ENCODE data around the gene FAM171A1.
"Not testable (repeated sequence)": the region's sequence is repeated elsewhere in the genome, so short reads cannot be mapped to it uniquely, and the experiment has no call there.

The FAM171A1 gene

DNA sequence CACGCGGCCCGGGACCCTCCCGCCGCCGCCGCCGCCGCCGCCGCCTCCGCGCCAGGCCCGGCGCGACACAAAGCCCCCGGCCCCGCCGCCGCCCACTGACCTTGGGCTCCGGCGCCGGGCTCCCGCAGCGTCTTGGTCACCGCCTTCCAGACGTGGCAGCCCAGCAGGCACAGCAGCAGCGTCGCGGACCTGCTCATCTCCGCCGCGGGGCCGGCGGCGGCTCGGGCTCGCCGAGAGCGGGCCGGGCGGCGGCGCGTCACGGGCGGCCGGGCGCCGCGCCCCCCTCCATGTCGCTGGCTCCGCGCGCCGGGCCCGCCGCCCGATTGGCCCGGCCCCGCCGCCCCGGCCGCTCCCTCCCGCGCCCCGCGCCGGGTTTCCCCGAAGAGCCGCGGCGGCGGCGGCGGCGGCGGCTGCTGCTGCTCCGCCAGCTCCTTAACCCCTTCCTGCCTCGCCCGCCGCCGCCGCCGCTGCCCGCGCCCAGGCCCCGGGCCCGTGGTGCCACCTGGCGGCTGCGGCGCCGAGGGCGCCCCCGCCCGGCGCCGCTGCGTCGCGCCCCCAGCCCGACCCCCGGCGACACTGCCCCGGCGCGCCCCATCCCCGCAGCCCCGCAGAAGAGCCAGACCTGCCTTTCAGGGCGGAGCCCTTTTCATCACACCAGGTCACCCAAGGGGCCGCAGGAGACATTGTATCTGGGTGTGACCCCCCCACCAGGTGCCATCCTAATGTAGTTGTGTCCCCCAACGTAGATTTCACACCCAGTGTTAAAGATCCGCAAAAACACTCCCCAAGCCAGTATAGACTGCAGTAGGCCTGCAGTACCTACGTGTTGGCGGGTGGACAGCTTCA is at the start of gene FAM171A1:
TSS of gene FAM171A1 (minus strand) at position 434 of the 846 bp plus-strand sequence. CDS start at position 197, 237 bp downstream.
- Histone ChIP-seq H3K9me3 (ENCODE audit: control insufficient read depth, low read length) (no peaks in the 10 kb centered on the region), H3K36me3 (ENCODE audit: control insufficient read depth, insufficient read depth, low read length, severe bottlenecking) (no peaks in the 10 kb centered on the region), H3K9ac (ENCODE audit: low read length) (peak within 1 kb of the TSS; percentile 88), H3K4me3 (ENCODE audit: low read length) (peak within 1 kb of the TSS; percentile 84), H3K27me3 (replicated peaks; ENCODE audit: control insufficient read depth, insufficient read depth, low read length) (no peaks in the 10 kb centered on the region), H3K4me1 (ENCODE audit: control insufficient read depth, insufficient read depth, low read length) (peaks cover 18% of the 10 kb centered on the region)
- peak; percentile 85 for DNase-seq (ENCODE audit: low read depth)

DNA sequence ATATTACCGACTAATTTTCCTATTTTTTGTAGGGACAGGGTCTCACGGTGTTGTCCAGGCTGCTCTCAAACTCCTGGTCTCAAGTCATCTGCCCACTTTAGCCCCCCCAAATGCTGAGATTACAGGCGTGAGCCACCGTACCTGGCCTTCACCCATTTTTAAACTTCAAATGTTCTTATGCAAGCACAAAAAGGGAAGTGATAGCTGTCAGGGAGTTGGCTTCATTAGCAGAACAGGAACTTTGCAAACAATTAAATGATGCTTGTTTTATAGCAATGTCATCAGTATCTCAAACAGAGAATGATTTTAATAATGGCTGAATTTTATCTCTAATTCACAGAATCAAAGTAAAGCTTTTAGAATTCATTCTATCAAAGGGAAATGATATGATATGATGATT is 49.8 kb upstream of the FAM171A1 start:
- H3K9me3 ChIP-seq (ENCODE audit: control insufficient read depth, low read length): peaks cover 8% of the 10 kb centered on the region
- no peak overlapping the region for H3K4me3 ChIP-seq (ENCODE audit: low read length)
- H3K27me3 ChIP-seq (replicated peaks; ENCODE audit: control insufficient read depth, insufficient read depth, low read length): no peaks in the 10 kb centered on the region
- H3K36me3 ChIP-seq (ENCODE audit: control insufficient read depth, insufficient read depth, low read length, severe bottlenecking): no peaks in the 10 kb centered on the region
- no peak for DNase-seq (ENCODE audit: low read depth)
- H3K4me1 ChIP-seq (ENCODE audit: control insufficient read depth, insufficient read depth, low read length): no peaks in the 10 kb centered on the region
- H3K9ac ChIP-seq (ENCODE audit: low read length): no peak overlapping the region

DNA sequence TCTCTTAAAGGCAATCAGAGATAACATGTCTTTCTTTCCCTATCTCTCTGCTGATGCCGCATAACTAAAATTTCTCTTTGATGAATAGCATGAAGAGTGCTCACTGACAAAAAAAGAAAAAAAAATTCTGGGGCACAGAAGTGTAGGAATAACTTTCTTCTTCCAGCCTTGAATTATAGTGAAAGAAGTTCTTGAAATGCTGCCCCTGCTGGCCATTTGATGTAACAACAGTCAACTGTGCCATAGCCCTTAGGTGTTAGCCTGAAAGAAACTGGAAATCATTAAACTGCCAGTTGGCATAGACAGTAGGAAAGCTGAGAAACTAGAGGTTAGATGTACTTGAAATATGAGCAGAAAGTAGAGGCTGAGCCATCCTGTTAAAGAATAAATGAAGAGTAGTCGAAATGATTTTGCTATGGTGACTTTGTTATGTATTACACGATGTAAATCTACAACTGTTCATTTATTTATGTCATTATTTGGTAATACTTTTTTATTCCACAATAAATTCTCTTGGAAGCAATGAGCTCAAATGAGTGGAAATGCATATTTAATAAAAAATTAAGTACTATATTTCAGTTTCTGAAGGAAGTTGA is 48.3 kb upstream of the FAM171A1 start:
- peak; percentile 81 for DNase-seq (ENCODE audit: low read depth)

DNA sequence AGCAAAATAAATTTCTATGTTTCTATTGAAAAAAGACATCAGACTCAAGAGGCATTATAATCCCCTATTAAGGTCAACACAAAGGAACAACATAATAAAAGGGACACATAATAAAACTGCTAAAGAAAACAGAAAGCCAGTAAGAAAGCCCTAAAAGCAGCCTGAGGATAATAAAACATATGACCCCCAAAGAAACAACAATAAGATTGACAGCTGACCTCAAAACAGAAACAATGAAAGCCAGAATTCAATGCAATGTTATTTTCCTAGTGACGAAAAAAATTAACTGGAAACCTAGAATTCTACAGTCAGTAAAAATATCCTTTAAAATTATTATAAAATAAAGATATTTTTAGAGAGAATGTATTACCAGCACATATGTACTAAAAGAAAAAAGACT is 44.9 kb upstream of the FAM171A1 start:
- H3K9me3 ChIP-seq (ENCODE audit: control insufficient read depth, low read length): peaks cover 14% of the 10 kb centered on the region
- no peaks in the 10 kb centered on the region for H3K36me3 ChIP-seq (ENCODE audit: control insufficient read depth, insufficient read depth, low read length, severe bottlenecking)
- no peak for DNase-seq (ENCODE audit: low read depth)
- H3K9ac ChIP-seq (ENCODE audit: low read length): no peak overlapping the region
- H3K4me3 ChIP-seq (ENCODE audit: low read length): no peak overlapping the region
- no peaks in the 10 kb centered on the region for H3K27me3 ChIP-seq (replicated peaks; ENCODE audit: control insufficient read depth, insufficient read depth, low read length)
- H3K4me1 ChIP-seq (ENCODE audit: control insufficient read depth, insufficient read depth, low read length): no peaks in the 10 kb centered on the region

More for the DNA sequence above, 48.3 kb upstream of the FAM171A1 start:
- peaks cover 14% of the 10 kb centered on the region for H3K9me3 ChIP-seq (ENCODE audit: control insufficient read depth, low read length)
- no peaks in the 10 kb centered on the region for H3K36me3 ChIP-seq (ENCODE audit: control insufficient read depth, insufficient read depth, low read length, severe bottlenecking)
- H3K27me3 ChIP-seq (replicated peaks; ENCODE audit: control insufficient read depth, insufficient read depth, low read length): no peaks in the 10 kb centered on the region
- no peak overlapping the region for H3K4me3 ChIP-seq (ENCODE audit: low read length)
- H3K9ac ChIP-seq (ENCODE audit: low read length): no peak overlapping the region
- H3K4me1 ChIP-seq (ENCODE audit: control insufficient read depth, insufficient read depth, low read length): no peaks in the 10 kb centered on the region

- Histone ChIP-seq H3K27me3 (replicated peaks; ENCODE audit: control insufficient read depth, insufficient read depth, low read length) (peaks cover 7% of the 10 kb centered on the region), H3K9me3 (ENCODE audit: control insufficient read depth, low read length) (peaks cover 7% of the 10 kb centered on the region), H3K36me3 (ENCODE audit: control insufficient read depth, insufficient read depth, low read length, severe bottlenecking) (no peaks in the 10 kb centered on the region), H3K4me3 (ENCODE audit: low read length) (no peak overlapping the region), H3K4me1 (ENCODE audit: control insufficient read depth, insufficient read depth, low read length) (no peaks in the 10 kb centered on the region), H3K9ac (ENCODE audit: low read length) (no peak overlapping the region)
- no peak for DNase-seq (ENCODE audit: low read depth)
Observed at GRCh38 chr10:15411010-15411409, 39.9 kb upstream of the FAM171A1 start.

- H3K9ac ChIP-seq (ENCODE audit: low read length); DNase-seq (ENCODE audit: low read depth); H3K4me3 ChIP-seq (ENCODE audit: low read length); H3K27me3 ChIP-seq (replicated peaks; ENCODE audit: control insufficient read depth, insufficient read depth, low read length); H3K36me3 ChIP-seq (ENCODE audit: control insufficient read depth, insufficient read depth, low read length, severe bottlenecking); H3K9me3 ChIP-seq (ENCODE audit: control insufficient read depth, low read length); H3K4me1 ChIP-seq (ENCODE audit: control insufficient read depth, insufficient read depth, low read length): not testable (repeated sequence)
Observed at GRCh38 chr10:15409350-15409749, 38.3 kb upstream of the FAM171A1 start.

DNA sequence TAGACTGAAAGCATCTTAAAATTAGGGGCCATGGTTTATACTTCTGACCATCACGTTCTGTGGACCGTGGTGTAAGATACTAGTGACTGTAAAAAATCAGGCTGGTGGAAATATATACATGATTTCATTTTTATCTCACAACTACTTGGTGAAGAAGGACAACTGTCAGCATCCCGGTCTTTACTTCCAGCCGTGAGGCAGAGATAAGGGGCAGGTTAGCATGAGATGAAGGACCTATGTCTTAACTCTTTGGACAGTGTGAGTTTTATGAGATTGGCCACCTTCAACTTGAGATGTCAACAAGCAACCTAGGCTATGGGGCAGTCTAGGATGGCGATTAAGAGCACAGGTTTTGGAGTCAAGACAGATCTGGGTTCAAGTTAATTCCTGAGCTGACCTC is 37.5 kb upstream of the FAM171A1 start:
- H3K36me3 ChIP-seq (ENCODE audit: control insufficient read depth, insufficient read depth, low read length, severe bottlenecking): no peaks in the 10 kb centered on the region
- H3K4me3 ChIP-seq (ENCODE audit: low read length): no peak overlapping the region
- peaks cover 13% of the 10 kb centered on the region for H3K9me3 ChIP-seq (ENCODE audit: control insufficient read depth, low read length)
- DNase-seq (ENCODE audit: low read depth): no peak
- peaks cover 7% of the 10 kb centered on the region for H3K27me3 ChIP-seq (replicated peaks; ENCODE audit: control insufficient read depth, insufficient read depth, low read length)
- no peak overlapping the region for H3K9ac ChIP-seq (ENCODE audit: low read length)
- H3K4me1 ChIP-seq (ENCODE audit: control insufficient read depth, insufficient read depth, low read length): no peaks in the 10 kb centered on the region

DNA sequence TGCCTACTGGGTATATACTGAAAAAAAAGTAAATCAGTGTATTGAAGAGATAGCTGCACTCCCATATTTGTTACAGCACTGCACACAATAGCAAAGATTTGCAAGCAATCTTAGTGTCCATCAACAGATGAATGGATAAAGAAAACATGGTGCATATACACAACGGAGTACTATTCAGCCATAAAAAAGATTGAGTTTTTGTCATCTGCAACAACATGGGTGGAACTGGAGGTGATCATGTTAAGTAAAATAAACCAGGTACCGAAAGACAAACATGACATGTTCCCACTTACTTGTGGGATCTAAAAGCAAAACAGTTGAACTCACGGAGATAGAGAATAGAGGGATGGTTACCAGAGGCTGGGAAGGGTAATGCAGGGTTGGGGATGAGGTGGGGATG is 34.2 kb upstream of the FAM171A1 start:
- DNase-seq (ENCODE audit: low read depth): no peak

GRCh38 chr10:15401382-15401781 is 30.3 kb upstream of the FAM171A1 start:
- Histone ChIP-seq H3K9me3 (ENCODE audit: control insufficient read depth, low read length) (peaks cover 32% of the 10 kb centered on the region), H3K4me1 (ENCODE audit: control insufficient read depth, insufficient read depth, low read length) (no peaks in the 10 kb centered on the region), H3K27me3 (replicated peaks; ENCODE audit: control insufficient read depth, insufficient read depth, low read length) (peaks cover 4% of the 10 kb centered on the region), H3K4me3 (ENCODE audit: low read length) (no peak overlapping the region), H3K9ac (ENCODE audit: low read length) (no peak overlapping the region), H3K36me3 (ENCODE audit: control insufficient read depth, insufficient read depth, low read length, severe bottlenecking) (no peaks in the 10 kb centered on the region)
- DNase-seq (ENCODE audit: low read depth): no peak

More for the DNA sequence above, 34.2 kb upstream of the FAM171A1 start:
- no peak overlapping the region for H3K9ac ChIP-seq (ENCODE audit: low read length)
- no peaks in the 10 kb centered on the region for H3K4me1 ChIP-seq (ENCODE audit: control insufficient read depth, insufficient read depth, low read length)
- peaks cover 32% of the 10 kb centered on the region for H3K9me3 ChIP-seq (ENCODE audit: control insufficient read depth, low read length)
- H3K27me3 ChIP-seq (replicated peaks; ENCODE audit: control insufficient read depth, insufficient read depth, low read length): peaks cover 7% of the 10 kb centered on the region
- H3K4me3 ChIP-seq (ENCODE audit: low read length): no peak overlapping the region
- H3K36me3 ChIP-seq (ENCODE audit: control insufficient read depth, insufficient read depth, low read length, severe bottlenecking): no peaks in the 10 kb centered on the region

GRCh38 chr10:15400461-15400860 is 29.4 kb upstream of the FAM171A1 start:
- not testable (repeated sequence) for H3K36me3 ChIP-seq (ENCODE audit: control insufficient read depth, insufficient read depth, low read length, severe bottlenecking); DNase-seq (ENCODE audit: low read depth)

DNA sequence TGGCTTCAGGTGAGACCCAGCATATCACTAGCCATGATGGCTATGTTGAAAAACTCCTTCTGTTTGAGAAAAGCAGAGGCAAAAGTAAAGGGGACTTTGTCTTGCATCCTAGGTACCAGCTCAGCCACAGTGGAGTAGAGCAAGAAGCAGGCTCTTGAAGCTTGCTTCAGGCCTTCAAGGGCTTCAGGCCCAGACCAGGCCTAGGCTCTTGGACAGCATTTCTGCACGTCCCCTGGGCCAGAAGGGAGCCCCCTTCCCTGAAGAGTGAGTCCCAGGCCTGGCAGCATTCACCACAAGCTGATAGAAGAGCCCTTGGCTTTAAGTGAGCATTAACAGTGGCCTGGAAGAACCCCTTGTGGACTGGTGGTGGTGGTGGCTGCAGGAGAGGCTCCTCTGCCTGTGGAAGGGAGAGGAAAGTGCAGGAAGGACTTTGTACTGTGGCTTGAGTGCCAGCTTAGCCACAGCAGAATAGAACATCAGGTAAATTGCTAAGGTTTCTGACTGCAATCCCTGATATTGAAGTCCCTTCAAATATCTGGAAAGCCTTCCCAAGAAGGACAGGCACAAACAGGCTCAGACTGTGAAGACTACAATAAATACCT is 28.1 kb upstream of the FAM171A1 start:
- H3K9me3 ChIP-seq (ENCODE audit: control insufficient read depth, low read length): peaks cover 25% of the 10 kb centered on the region
- DNase-seq (ENCODE audit: low read depth): no peak
- no peak overlapping the region for H3K9ac ChIP-seq (ENCODE audit: low read length)
- no peaks in the 10 kb centered on the region for H3K4me1 ChIP-seq (ENCODE audit: control insufficient read depth, insufficient read depth, low read length)
- H3K4me3 ChIP-seq (ENCODE audit: low read length): no peak overlapping the region
- H3K36me3 ChIP-seq (ENCODE audit: control insufficient read depth, insufficient read depth, low read length, severe bottlenecking): no peaks in the 10 kb centered on the region
- no peaks in the 10 kb centered on the region for H3K27me3 ChIP-seq (replicated peaks; ENCODE audit: control insufficient read depth, insufficient read depth, low read length)

More at GRCh38 chr10:15400461-15400860, 29.4 kb upstream of the FAM171A1 start:
- not testable (repeated sequence) for H3K4me3 ChIP-seq (ENCODE audit: low read length); H3K9ac ChIP-seq (ENCODE audit: low read length); H3K27me3 ChIP-seq (replicated peaks; ENCODE audit: control insufficient read depth, insufficient read depth, low read length); H3K4me1 ChIP-seq (ENCODE audit: control insufficient read depth, insufficient read depth, low read length)
- peaks cover 32% of the 10 kb centered on the region for H3K9me3 ChIP-seq (ENCODE audit: control insufficient read depth, low read length)
